Fibroblast of villous mesenchyme (primary cell): ENCODE results near the gene MED13L. TPM values are rescaled to one million over a fixed set of nuclear protein-coding genes. Genes with fewer than 3 reads are reported as not detected.

Source experiments
- DNase-seq: peaks from one replicate; pipeline ENCODE4 v3.0.0-alpha.2; 2010; ENCODE audit warnings: low read depth
- H3K4me3 ChIP-seq: 2 replicates; pipeline ENCODE4 v1.5.1; 2011; ENCODE audit warnings: low read depth, mild to moderate bottlenecking, low read length
- CTCF ChIP-seq: IDR thresholded peaks from 2 replicates; pipeline ENCODE4 v1.5.1; 2012; ENCODE audit warnings: low read depth, mild to moderate bottlenecking, low read length; ENCODE audit not compliant: insufficient read depth
- total RNA-seq: library from RNA; depleted of rRNA; stranded (reverse); fragments of >200 nt; gene quantifications from 2 replicates; pipeline ENCODE4 v1.2.3, GENCODE V29; 2012

The MED13L gene
- total RNA-seq, 1 donor: 189 TPM

GRCh38 chr12:116261525-116262100, 15.9 kb downstream of the MED13L start:
- no peak for TF ChIP-seq CTCF
- peak; percentile 59 for DNase-seq
- peak overlapping the region; percentile 13 for H3K4me3 ChIP-seq

GRCh38 chr12:116259800-116260577, 17.5 kb downstream of the MED13L start:
- DNase-seq: no peak
- no peak overlapping the region for H3K4me3 ChIP-seq

GRCh38 chr12:116257826-116258225, 19.7 kb downstream of the MED13L start:
- DNase-seq: no peak
- TF ChIP-seq CTCF: no peak
- H3K4me3 ChIP-seq: no peak overlapping the region

More at GRCh38 chr12:116259800-116260577, 17.5 kb downstream of the MED13L start:
- no peak for TF ChIP-seq CTCF

- no peak overlapping the region for H3K4me3 ChIP-seq
- TF ChIP-seq CTCF: no peak
- DNase-seq: peak; percentile 47
Observed at GRCh38 chr12:116257215-116257614, 20.3 kb downstream of the MED13L start.

GRCh38 chr12:116249938-116250337, 27.6 kb downstream of the MED13L start:
- H3K4me3 ChIP-seq: no peak overlapping the region
- no peak for DNase-seq
- TF ChIP-seq CTCF: no peak

- no peak for TF ChIP-seq CTCF
- H3K4me3 ChIP-seq: no peak overlapping the region
- no peak for DNase-seq
Observed at GRCh38 chr12:116248930-116249329, 28.6 kb downstream of the MED13L start.
